Effector memory CD4-positive, alpha-beta T cell (primary cell): ENCODE data around the gene TK2.
"Not testable (repeated sequence)": the region's sequence is repeated elsewhere in the genome, so short reads cannot be mapped to it uniquely, and the experiment has no call there.

ENCODE experiments used
- DNase-seq, 3 donors: peaks; one replicate each; pipeline ENCODE4 v3.0.0-alpha.2; 2020
- H3K27ac ChIP-seq: 2 replicates; pipeline ENCODE4 v1.7.0; 2013; ENCODE audit warnings: mild to moderate bottlenecking, low read length, moderate library complexity; ENCODE audit not compliant: insufficient read depth, poor library complexity, severe bottlenecking
- H3K27me3 ChIP-seq: replicated peaks from 2 replicates; pipeline ENCODE4 v1.7.0; 2013; ENCODE audit warnings: mild to moderate bottlenecking, low read length; ENCODE audit not compliant: insufficient read depth, control insufficient read depth, poor library complexity, severe bottlenecking
- H3K36me3 ChIP-seq: 2 replicates; pipeline ENCODE4 v1.7.0; 2013; ENCODE audit warnings: mild to moderate bottlenecking, low read length, moderate library complexity; ENCODE audit not compliant: control insufficient read depth, insufficient read depth
- H3K4me1 ChIP-seq: 2 replicates; pipeline ENCODE4 v1.7.0; 2013; ENCODE audit warnings: low read length, mild to moderate bottlenecking; ENCODE audit not compliant: control insufficient read depth, insufficient read depth, poor library complexity, severe bottlenecking
- H3K4me3 ChIP-seq: 2 replicates; pipeline ENCODE4 v1.7.0; 2013; ENCODE audit warnings: low read length, low read depth, mild to moderate bottlenecking; ENCODE audit not compliant: insufficient read depth, poor library complexity, severe bottlenecking
- H3K9me3 ChIP-seq: 2 replicates; pipeline ENCODE4 v1.7.0; 2013; ENCODE audit warnings: mild to moderate bottlenecking, low read length, moderate library complexity; ENCODE audit not compliant: control insufficient read depth

Gene TK2

GRCh38 chr16:66507731-66508239 is 42.1 kb downstream of the TK2 start:
- Histone ChIP-seq H3K27me3 (no peaks in the 10 kb centered on the region), H3K4me1 (peaks cover 4% of the 10 kb centered on the region), H3K9me3 (no peaks in the 10 kb centered on the region), H3K4me3 (no peak overlapping the region), H3K27ac (no peak overlapping the region), H3K36me3 (no peaks in the 10 kb centered on the region)
- no peak for DNase-seq

- Histone ChIP-seq H3K4me3 (no peak overlapping the region), H3K4me1 (no peaks in the 10 kb centered on the region), H3K9me3 (no peaks in the 10 kb centered on the region), H3K27ac (no peak overlapping the region), H3K27me3 (no peaks in the 10 kb centered on the region), H3K36me3 (no peaks in the 10 kb centered on the region)
- DNase-seq = no peak
Observed at GRCh38 chr16:66503612-66504011, 46.3 kb downstream of the TK2 start.

- Histone ChIP-seq H3K36me3 (no peaks in the 10 kb centered on the region), H3K4me3 (no peak overlapping the region), H3K9me3 (no peaks in the 10 kb centered on the region), H3K27ac (no peak overlapping the region), H3K4me1 (no peaks in the 10 kb centered on the region), H3K27me3 (no peaks in the 10 kb centered on the region)
- no peak for DNase-seq
Observed at GRCh38 chr16:66503030-66503429, 46.9 kb downstream of the TK2 start.

- Histone ChIP-seq H3K27me3 (no peaks in the 10 kb centered on the region), H3K9me3 (no peaks in the 10 kb centered on the region), H3K27ac (no peak overlapping the region), H3K4me3 (no peak overlapping the region), H3K4me1 (no peaks in the 10 kb centered on the region), H3K36me3 (no peaks in the 10 kb centered on the region)
- no peak for DNase-seq
Observed at GRCh38 chr16:66502020-66502913, 47.7 kb downstream of the TK2 start.

- H3K27ac ChIP-seq, H3K4me3 ChIP-seq, DNase-seq, H3K27me3 ChIP-seq, H3K9me3 ChIP-seq, H3K36me3 ChIP-seq, H3K4me1 ChIP-seq: not testable (repeated sequence)
Observed at GRCh38 chr16:66501563-66501962, 48.4 kb downstream of the TK2 start.

GRCh38 chr16:66497921-66498320 is 52.0 kb downstream of the TK2 start:
- not testable (repeated sequence) for H3K27me3 ChIP-seq, H3K4me3 ChIP-seq, H3K4me1 ChIP-seq, H3K36me3 ChIP-seq, DNase-seq, H3K27ac ChIP-seq, H3K9me3 ChIP-seq

GRCh38 chr16:66496226-66496625 is 53.7 kb downstream of the TK2 start:
- not testable (repeated sequence) for H3K4me1 ChIP-seq, H3K4me3 ChIP-seq, DNase-seq, H3K9me3 ChIP-seq, H3K27ac ChIP-seq, H3K27me3 ChIP-seq, H3K36me3 ChIP-seq

- DNase-seq = no peak
Observed at GRCh38 chr16:66495440-66495839, 54.5 kb downstream of the TK2 start.

GRCh38 chr16:66494916-66495315 is 55.0 kb downstream of the TK2 start:
- Histone ChIP-seq H3K36me3 (no peaks in the 10 kb centered on the region), H3K4me1 (no peaks in the 10 kb centered on the region), H3K27me3 (no peaks in the 10 kb centered on the region), H3K4me3 (no peak overlapping the region), H3K27ac (no peak overlapping the region), H3K9me3 (no peaks in the 10 kb centered on the region)
- DNase-seq = no peak

More at GRCh38 chr16:66495440-66495839, 54.5 kb downstream of the TK2 start:
- no peaks in the 10 kb centered on the region for H3K9me3 ChIP-seq
- no peaks in the 10 kb centered on the region for H3K27me3 ChIP-seq
- H3K36me3 ChIP-seq = no peaks in the 10 kb centered on the region
- no peaks in the 10 kb centered on the region for H3K4me1 ChIP-seq
- H3K27ac ChIP-seq = no peak overlapping the region
- H3K4me3 ChIP-seq = no peak overlapping the region

GRCh38 chr16:66493490-66494401 is 56.2 kb downstream of the TK2 start:
- no peak for DNase-seq
- Histone ChIP-seq H3K4me1 (no peaks in the 10 kb centered on the region), H3K27me3 (no peaks in the 10 kb centered on the region), H3K9me3 (no peaks in the 10 kb centered on the region), H3K36me3 (no peaks in the 10 kb centered on the region), H3K27ac (no peak overlapping the region), H3K4me3 (no peak overlapping the region)
